ENCODE measurements around the gene CLIP4.

CLIP4 gene

DNA sequence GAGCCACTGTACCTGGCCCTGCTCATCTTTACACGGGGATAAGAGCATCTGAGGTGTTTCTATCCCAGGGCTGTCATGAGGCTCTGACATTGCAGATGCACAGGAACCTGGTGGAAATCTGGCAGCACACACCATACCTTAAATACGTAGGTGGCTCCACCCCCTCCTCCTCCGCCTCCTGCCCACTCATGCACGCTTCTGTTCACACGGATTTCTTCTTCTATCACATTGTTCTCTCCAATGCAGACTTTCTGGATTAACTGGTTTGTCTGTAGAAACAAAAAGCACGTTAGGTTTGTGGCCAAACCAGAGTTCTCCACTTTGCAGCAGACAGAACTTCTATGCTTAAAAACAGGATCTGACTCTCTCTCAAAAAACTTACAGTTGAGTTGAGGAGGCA, 118.2 kb downstream of the CLIP4 start:
- Histone ChIP-seq H3K18ac (ENCODE audit: low read depth in 1 of 2, low read length in 2 of 2) (no peak overlapping the region), H3K27me3 (ENCODE audit: control insufficient read depth in 1 of 2, insufficient read depth in 1 of 2, low read length in 2 of 2) (peaks cover 28 to 49% of the 10 kb centered on the region in 2 experiments), H2AK5ac (ENCODE audit: low read length, severe bottlenecking) (no peak overlapping the region), H4K91ac (ENCODE audit: low read length) (no peak overlapping the region), H3K79me1 (replicated peaks; ENCODE audit: low read length, poor library complexity, severe bottlenecking) (no peaks in the 10 kb centered on the region), H3K9ac (ENCODE audit: low read length) (no peak overlapping the region), H2BK15ac (ENCODE audit: low read depth, poor library complexity, severe bottlenecking) (no peak overlapping the region), H2AFZ (ENCODE audit: low read depth, low read length) (no peak overlapping the region), H3K4me3 (ENCODE audit: insufficient read depth in 1 of 2, low read depth in 1 of 2, low read length in 2 of 2) (no peak overlapping the region), H3K14ac (ENCODE audit: low read length in 2 of 2) (no peak overlapping the region), H4K8ac (ENCODE audit: low read length) (no peak overlapping the region), H2BK120ac (ENCODE audit: low read depth, low read length) (no peak overlapping the region), H3K4me2 (ENCODE audit: low read length, poor library complexity, severe bottlenecking) (no peak overlapping the region), H3K4me1 (ENCODE audit: control insufficient read depth, insufficient read depth, low read depth, low read length) (peaks cover under 1% of the 10 kb centered on the region), H3K27ac (ENCODE audit: low read length, poor library complexity, severe bottlenecking) (no peak overlapping the region), H2BK12ac (ENCODE audit: low read length in 2 of 2) (no peak overlapping the region), H3K23ac (ENCODE audit: low read length in 2 of 2) (no peak overlapping the region), H2BK5ac (ENCODE audit: low read depth, low read length, poor library complexity, severe bottlenecking) (no peak overlapping the region), H3K9me3 (ENCODE audit: control insufficient read depth, low read length) (no peaks in the 10 kb centered on the region), H3K4ac (ENCODE audit: low read depth in 1 of 2, low read length in 2 of 2) (no peak overlapping the region), H3K36me3 (ENCODE audit: control insufficient read depth in 1 of 2, insufficient read depth in 2 of 2, low read depth in 1 of 2, low read length in 2 of 2) (no peaks in the 10 kb centered on the region)
- WGBS: 66% methylated on average over 5 of the region's 6 CpGs
- DNase-seq: no peak

- Histone ChIP-seq H3K27ac (ENCODE audit: low read length, poor library complexity, severe bottlenecking) (no peak overlapping the region), H3K4me2 (ENCODE audit: low read length, poor library complexity, severe bottlenecking) (no peak overlapping the region), H3K4me3 (ENCODE audit: insufficient read depth in 1 of 2, low read depth in 1 of 2, low read length in 2 of 2) (no peak overlapping the region), H3K36me3 (ENCODE audit: control insufficient read depth in 1 of 2, insufficient read depth in 2 of 2, low read depth in 1 of 2, low read length in 2 of 2) (no peaks in the 10 kb centered on the region), H3K79me1 (replicated peaks; ENCODE audit: low read length, poor library complexity, severe bottlenecking) (no peaks in the 10 kb centered on the region), H2AK5ac (ENCODE audit: low read length, severe bottlenecking) (no peak overlapping the region), H3K27me3 (ENCODE audit: control insufficient read depth in 1 of 2, insufficient read depth in 1 of 2, low read length in 2 of 2) (peaks cover 28 to 61% of the 10 kb centered on the region in 2 experiments), H2BK5ac (ENCODE audit: low read depth, low read length, poor library complexity, severe bottlenecking) (no peak overlapping the region), H2BK15ac (ENCODE audit: low read depth, poor library complexity, severe bottlenecking) (no peak overlapping the region), H4K8ac (ENCODE audit: low read length) (no peak overlapping the region), H3K4me1 (ENCODE audit: control insufficient read depth, insufficient read depth, low read depth, low read length) (peaks cover 2% of the 10 kb centered on the region), H3K4ac (ENCODE audit: low read depth in 1 of 2, low read length in 2 of 2) (no peak overlapping the region), H2AFZ (ENCODE audit: low read depth, low read length) (no peak overlapping the region), H4K91ac (ENCODE audit: low read length) (no peak overlapping the region), H2BK12ac (ENCODE audit: low read length in 2 of 2) (no peak overlapping the region), H2BK120ac (ENCODE audit: low read depth, low read length) (no peak overlapping the region), H3K9me3 (ENCODE audit: control insufficient read depth, low read length) (no peaks in the 10 kb centered on the region), H3K23ac (ENCODE audit: low read length in 2 of 2) (no peak overlapping the region), H3K18ac (ENCODE audit: low read depth in 1 of 2, low read length in 2 of 2) (no peak overlapping the region), H3K14ac (ENCODE audit: low read length in 2 of 2) (no peak overlapping the region), H3K9ac (ENCODE audit: low read length) (no peak overlapping the region)
- DNase-seq: no peak
- WGBS: 85% methylated on average over 2 of the region's 3 CpGs
Measured at GRCh38 chr2:29235411-29235810, 120.2 kb downstream of the CLIP4 start.

- Histone ChIP-seq H3K4me2 (ENCODE audit: low read length, poor library complexity, severe bottlenecking) (no peak overlapping the region), H3K79me1 (replicated peaks; ENCODE audit: low read length, poor library complexity, severe bottlenecking) (no peaks in the 10 kb centered on the region), H2AK5ac (ENCODE audit: low read length, severe bottlenecking) (no peak overlapping the region), H3K23ac (ENCODE audit: low read length in 2 of 2) (no peak overlapping the region), H3K4me3 (ENCODE audit: insufficient read depth in 1 of 2, low read depth in 1 of 2, low read length in 2 of 2) (no peak overlapping the region), H3K14ac (ENCODE audit: low read length in 2 of 2) (no peak overlapping the region), H3K18ac (ENCODE audit: low read depth in 1 of 2, low read length in 2 of 2) (no peak overlapping the region), H3K27ac (ENCODE audit: low read length, poor library complexity, severe bottlenecking) (no peak overlapping the region), H4K8ac (ENCODE audit: low read length) (no peak overlapping the region), H3K4me1 (ENCODE audit: control insufficient read depth, insufficient read depth, low read depth, low read length) (peaks cover 2% of the 10 kb centered on the region), H3K4ac (ENCODE audit: low read depth in 1 of 2, low read length in 2 of 2) (no peak overlapping the region), H2BK120ac (ENCODE audit: low read depth, low read length) (no peak overlapping the region), H2BK5ac (ENCODE audit: low read depth, low read length, poor library complexity, severe bottlenecking) (no peak overlapping the region), H3K9me3 (ENCODE audit: control insufficient read depth, low read length) (no peaks in the 10 kb centered on the region), H3K36me3 (ENCODE audit: control insufficient read depth in 1 of 2, insufficient read depth in 2 of 2, low read depth in 1 of 2, low read length in 2 of 2) (no peaks in the 10 kb centered on the region), H2BK12ac (ENCODE audit: low read length in 2 of 2) (no peak overlapping the region), H2AFZ (ENCODE audit: low read depth, low read length) (no peak overlapping the region), H2BK15ac (ENCODE audit: low read depth, poor library complexity, severe bottlenecking) (no peak overlapping the region), H4K91ac (ENCODE audit: low read length) (no peak overlapping the region), H3K27me3 (ENCODE audit: control insufficient read depth in 1 of 2, insufficient read depth in 1 of 2, low read length in 2 of 2) (peaks cover 33 to 65% of the 10 kb centered on the region in 2 experiments), H3K9ac (ENCODE audit: low read length) (no peak overlapping the region)
- no peak for DNase-seq
- WGBS: 93% methylated on average over 6 of the region's 6 CpGs
Measured at GRCh38 chr2:29236074-29236473, 120.9 kb downstream of the CLIP4 start.

DNA sequence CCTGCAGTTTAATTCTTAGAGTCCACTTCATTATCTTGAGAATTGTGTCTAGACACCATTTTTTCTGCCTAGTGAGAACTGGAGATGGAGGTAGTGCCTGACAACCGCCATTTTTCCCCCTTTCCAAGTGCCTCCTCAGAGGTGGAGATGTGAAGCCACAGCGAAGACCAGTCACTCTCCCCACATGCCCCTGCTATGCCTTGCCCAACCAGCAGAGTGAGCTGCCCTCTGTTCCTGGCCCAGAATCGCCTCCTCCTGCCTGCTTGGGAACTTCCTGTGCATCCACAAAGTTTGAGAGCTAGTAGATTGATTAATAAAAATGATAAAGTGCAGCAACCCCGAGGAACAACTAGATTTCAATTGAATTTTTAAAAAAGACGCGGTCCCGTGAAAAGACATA, 123.3 kb downstream of the CLIP4 start:
- 64% methylated on average over 4 of the region's 7 CpGs for WGBS
- no peak overlapping the region for H3K9ac ChIP-seq (ENCODE audit: low read length)
- H2AFZ ChIP-seq (ENCODE audit: low read depth, low read length): no peak overlapping the region

More for the DNA sequence above, 123.3 kb downstream of the CLIP4 start:
- Histone ChIP-seq H3K4ac (ENCODE audit: low read depth in 1 of 2, low read length in 2 of 2) (no peak overlapping the region), H3K23ac (ENCODE audit: low read length in 2 of 2) (no peak overlapping the region), H3K79me1 (replicated peaks; ENCODE audit: low read length, poor library complexity, severe bottlenecking) (no peaks in the 10 kb centered on the region), H3K4me1 (ENCODE audit: control insufficient read depth, insufficient read depth, low read depth, low read length) (peaks cover 2% of the 10 kb centered on the region), H3K4me3 (ENCODE audit: insufficient read depth in 1 of 2, low read depth in 1 of 2, low read length in 2 of 2) (no peak overlapping the region), H2BK15ac (ENCODE audit: low read depth, poor library complexity, severe bottlenecking) (no peak overlapping the region), H2AK5ac (ENCODE audit: low read length, severe bottlenecking) (no peak overlapping the region), H3K4me2 (ENCODE audit: low read length, poor library complexity, severe bottlenecking) (no peak overlapping the region), H3K18ac (ENCODE audit: low read depth in 1 of 2, low read length in 2 of 2) (no peak overlapping the region), H4K8ac (ENCODE audit: low read length) (no peak overlapping the region), H3K14ac (ENCODE audit: low read length in 2 of 2) (no peak overlapping the region), H2BK12ac (ENCODE audit: low read length in 2 of 2) (no peak overlapping the region), H4K91ac (ENCODE audit: low read length) (no peak overlapping the region), H3K27me3 (ENCODE audit: control insufficient read depth in 1 of 2, insufficient read depth in 1 of 2, low read length in 2 of 2) (peaks cover 45 to 63% of the 10 kb centered on the region in 2 experiments), H3K27ac (ENCODE audit: low read length, poor library complexity, severe bottlenecking) (no peak overlapping the region), H3K36me3 (ENCODE audit: control insufficient read depth in 1 of 2, insufficient read depth in 2 of 2, low read depth in 1 of 2, low read length in 2 of 2) (no peaks in the 10 kb centered on the region), H2BK5ac (ENCODE audit: low read depth, low read length, poor library complexity, severe bottlenecking) (no peak overlapping the region), H3K9me3 (ENCODE audit: control insufficient read depth, low read length) (no peaks in the 10 kb centered on the region), H2BK120ac (ENCODE audit: low read depth, low read length) (no peak overlapping the region)
- DNase-seq: peak; percentile 15
